H1 (cell line): ENCODE results near the gene ASCL5. TPM values are rescaled to one million over a fixed set of nuclear protein-coding genes. Genes with fewer than 3 reads are reported as not detected.

Source experiments
- SAP30 ChIP-seq: fragments of 300-600 bp; sonication (generic); IDR thresholded peaks from 2 replicates; pipeline ENCODE4 v1.7.1; 2012; ENCODE audit warnings: low read length, moderate library complexity, mild to moderate bottlenecking, inconsistent platforms; ENCODE audit not compliant: insufficient read depth, insufficient replicate concordance
- ZNF274 ChIP-seq: IDR thresholded peaks from 2 replicates; pipeline ENCODE4 v1.7.0; 2012; ENCODE audit warnings: low read length, borderline replicate concordance; ENCODE audit errors: extremely low read depth
- polyA plus RNA-seq, 7 experiments: library from polyadenylated mRNA; depleted of rRNA in 3 of 7; stranded (reverse) in 5 of 7; unstranded in 2 of 7; fragments of >200 nt in 5 of 7; fragments of 200-250 nt in 2 of 7; gene quantifications; 1 replicate in 5 of 7; 2 replicates in 1 of 7; 4 replicates in 1 of 7; pipeline versions ENCODE4 v1.2.1 to v1.2.3, GENCODE V29; 2011 to 2013; ENCODE audit warnings: missing spikeins in 2 of 7, mixed read lengths in 2 of 7
- total RNA-seq: library from RNA; stranded (reverse); fragmentation: NEBNext Ultra II Directional; extraction: Animal tissue kit (Norgen Biotek cat#: 25700); gene quantifications from 2 replicates; pipeline ENCODE4 v1.2.1, GENCODE V29; 2021
- TF ChIP-seq, protein P1 (sequence below): IDR thresholded peaks from 2 replicates; pipeline ENCODE4 v1.6.1; 2012; ENCODE audit warnings: inconsistent platforms

The ASCL5 gene
- total and polyA plus RNA-seq, 2 of the 8 experiments (the other 6 are each of a cell fraction or from before 2014, with no cell fraction given) = 0.29 to 0.41 TPM

DNA sequence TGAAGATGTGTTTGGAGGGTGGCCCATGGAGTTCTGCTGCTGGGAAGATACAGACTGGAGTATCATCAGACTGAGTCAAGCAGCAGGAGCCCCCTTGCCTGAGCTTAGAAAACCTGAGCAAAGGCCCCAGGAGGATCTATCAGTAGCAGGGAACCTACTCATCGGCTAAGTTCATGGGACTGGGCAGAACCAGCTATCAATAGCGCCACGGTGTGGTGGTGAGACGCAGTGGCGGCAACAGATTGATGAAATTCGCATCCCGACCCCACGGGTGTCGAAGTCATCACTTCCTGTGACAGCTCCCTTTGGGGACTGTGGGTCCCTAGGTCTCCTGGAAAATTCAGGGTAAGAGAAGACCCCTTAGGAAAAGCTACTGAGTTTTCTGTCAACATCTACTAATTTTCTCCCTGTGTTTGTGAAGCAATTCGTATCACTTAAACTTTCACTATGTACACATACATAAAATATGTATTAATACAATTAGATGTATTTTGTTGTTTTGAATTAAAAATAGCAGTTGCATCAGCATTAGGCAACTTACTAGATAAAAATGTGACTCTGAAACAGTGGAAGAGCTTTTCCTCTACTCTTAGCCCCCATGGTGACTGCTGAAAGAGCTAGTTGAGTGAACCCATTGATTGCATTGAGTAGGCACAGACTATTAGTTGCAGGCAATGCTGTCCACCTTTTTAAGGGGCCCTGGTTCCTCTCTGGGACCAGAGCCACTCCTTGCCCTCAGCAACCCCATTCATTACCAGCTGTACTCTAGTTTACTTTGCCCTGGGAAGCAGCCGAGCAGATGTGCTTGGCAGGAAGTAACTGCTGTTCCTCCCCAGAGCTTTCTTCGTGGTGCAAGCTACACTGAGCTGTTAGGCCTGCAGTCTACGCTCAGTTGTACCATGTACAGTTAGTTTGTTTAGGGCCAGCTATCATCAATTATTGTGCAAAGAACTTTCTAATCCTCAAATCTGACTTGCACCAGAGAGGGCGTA, 7.5 kb downstream of the ASCL5 start (continued):
- TF ChIP-seq ZNF274 = no peak
- TF ChIP-seq SAP30 = no peak
- TF ChIP-seq, protein P1, sequence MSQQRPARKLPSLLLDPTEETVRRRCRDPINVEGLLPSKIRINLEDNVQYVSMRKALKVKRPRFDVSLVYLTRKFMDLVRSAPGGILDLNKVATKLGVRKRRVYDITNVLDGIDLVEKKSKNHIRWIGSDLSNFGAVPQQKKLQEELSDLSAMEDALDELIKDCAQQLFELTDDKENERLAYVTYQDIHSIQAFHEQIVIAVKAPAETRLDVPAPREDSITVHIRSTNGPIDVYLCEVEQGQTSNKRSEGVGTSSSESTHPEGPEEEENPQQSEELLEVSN = no peak
- TF ChIP-seq, all 59 proteins: peak for 3
